Measurements from ENCODE around the gene IFT43. TPM values are rescaled to one million over a fixed set of nuclear protein-coding genes. Genes with fewer than 3 reads are reported as not detected.

IFT43 gene
- total RNA-seq, 1 experiment from 2014 or later, result 24.2 TPM

DNA sequence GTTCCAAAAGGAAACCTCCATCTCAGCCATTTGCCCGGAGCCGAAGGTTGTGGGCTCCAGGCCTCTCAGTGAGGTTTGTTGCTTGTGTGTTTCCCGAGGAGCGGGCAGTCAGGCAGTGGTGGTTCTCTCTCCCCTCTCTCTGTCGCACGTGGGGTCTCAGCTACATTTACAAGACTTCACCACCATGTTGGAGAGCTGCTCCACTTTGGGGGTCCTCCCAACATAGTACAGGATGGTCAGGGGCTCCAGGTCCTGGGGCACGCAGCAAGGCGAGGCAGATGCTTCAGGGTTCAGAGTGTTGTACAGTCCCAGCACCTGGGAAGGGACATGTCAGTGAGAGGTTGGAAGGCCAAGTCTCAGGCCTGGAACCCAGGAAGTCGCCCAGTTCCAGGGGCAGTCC lies 26.5 kb upstream of the IFT43 start:
- TF ChIP-seq CEBPB (IDR thresholded peaks at IDR 0.05; ENCODE audit: low read depth), result no peak
- TF ChIP-seq JUND (IDR thresholded peaks at IDR 0.05), result no peak
- TF ChIP-seq TCF7L2 (IDR thresholded peaks at IDR 0.05; ENCODE audit: borderline replicate concordance, extremely low read depth, insufficient read depth, insufficient read length), result no peak
- no peak for TF ChIP-seq CBX3 (IDR thresholded peaks at IDR 0.05; ENCODE audit: low read depth)
- TF ChIP-seq YY1 (IDR thresholded peaks at IDR 0.05; ENCODE audit: extremely low read depth, insufficient replicate concordance, low read depth, low read length), result no peak
- no peak for TF ChIP-seq ELF1 (IDR thresholded peaks at IDR 0.05; ENCODE audit: borderline replicate concordance, low read depth)

DNA sequence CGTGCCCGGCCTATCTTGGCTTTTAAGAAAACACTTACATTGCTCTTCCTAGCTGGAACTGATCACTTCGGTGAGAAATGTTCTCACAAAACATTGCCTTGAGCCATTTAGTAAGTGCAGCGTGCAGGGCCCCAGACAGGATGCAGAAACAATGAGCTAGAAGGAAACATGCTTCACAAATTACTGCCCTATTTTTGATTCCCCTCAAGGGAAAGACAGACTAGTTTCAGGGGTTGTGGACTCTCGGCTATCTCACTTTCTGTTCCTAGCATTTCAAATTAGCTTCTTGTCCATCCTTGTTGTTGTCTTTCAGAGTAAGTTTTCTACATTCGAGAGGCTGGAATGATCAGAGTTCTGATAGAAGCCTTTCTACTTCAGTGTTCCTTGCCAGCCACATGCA lies 25.3 kb upstream of the IFT43 start:
- Histone ChIP-seq H3K27me3 (ENCODE audit: insufficient read depth, low read length) (no peaks in the 10 kb centered on the region), H3K4me1 (ENCODE audit: control insufficient read depth in 1 of 2, insufficient read depth in 2 of 2, low read length in 2 of 2) (no peaks in the 10 kb centered on the region), H3K79me2 (ENCODE audit: insufficient read depth, low read length) (no peaks in the 10 kb centered on the region), H3K27ac (ENCODE audit: low read depth, low read length) (no peak overlapping the region), H3K4me3 (replicated peaks in 1 of 2; ENCODE audit: low read depth in 1 of 2, low read length in 2 of 2) (no peak overlapping the region), H3K9me3 (ENCODE audit: control insufficient read depth in 1 of 2, insufficient read depth in 1 of 2, low read depth in 1 of 2, low read length in 2 of 2) (no peaks in the 10 kb centered on the region), H3K9me2 (ENCODE audit: insufficient read depth) (no peaks in the 10 kb centered on the region), H2AFZ (ENCODE audit: low read depth, low read length, poor library complexity, severe bottlenecking) (no peak overlapping the region), H3K4me2 (ENCODE audit: low read length) (no peak overlapping the region), H4K20me1 (ENCODE audit: insufficient read depth) (no peaks in the 10 kb centered on the region), H3K9ac (ENCODE audit: low read length) (no peak overlapping the region), H3K36me3 (ENCODE audit: control insufficient read depth in 1 of 2, insufficient read depth in 2 of 2, low read length in 2 of 2) (no peaks in the 10 kb centered on the region)
- DNase-seq (ENCODE audit: low read depth, low spot score), result no peak
- POLR2A ChIA-PET, result no interaction called here
- CTCF ChIA-PET, result interaction anchor here (1.0 kb wide), 1 partner anchor 9 kb away, joined by 3 read pairs; no protein-coding TSS in a partner anchor
- BruUV-seq (replicated peaks), result no TSS peak
- no peak for ATAC-seq
- intact Hi-C loops (cut with micrococcal nuclease), result no loop called here
- RAD21 ChIA-PET (ENCODE audit: low non-redundant PET in 1 of 2, low total read pairs in 2 of 2, uncharacterized antibody in 2 of 2, unreplicated experiment in 2 of 2), result no interaction called here
- no peak for TF ChIP-seq EZH2 (IDR thresholded peaks at IDR 0.05)
- TF ChIP-seq SP1 (IDR thresholded peaks at IDR 0.05; ENCODE audit: low read depth), result no peak
- no peak for TF ChIP-seq POLR2AphosphoS5 (IDR thresholded peaks at IDR 0.05; ENCODE audit: low read depth, low read length)
- TF ChIP-seq, protein P1, sequence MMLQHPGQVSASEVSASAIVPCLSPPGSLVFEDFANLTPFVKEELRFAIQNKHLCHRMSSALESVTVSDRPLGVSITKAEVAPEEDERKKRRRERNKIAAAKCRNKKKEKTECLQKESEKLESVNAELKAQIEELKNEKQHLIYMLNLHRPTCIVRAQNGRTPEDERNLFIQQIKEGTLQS (IDR thresholded peaks at IDR 0.05), result no peak
- no peak for TF ChIP-seq TCF7L2 (IDR thresholded peaks at IDR 0.05; ENCODE audit: borderline replicate concordance, extremely low read depth, insufficient read depth, insufficient read length)
- no peak for TF ChIP-seq EZH2phosphoT487 (IDR thresholded peaks at IDR 0.05; ENCODE audit: borderline replicate concordance)
- no peak for TF ChIP-seq JUND (IDR thresholded peaks at IDR 0.05)
- TF ChIP-seq POLR2A (IDR thresholded peaks at IDR 0.05; ENCODE audit: borderline replicate concordance, extremely low read depth, insufficient read depth, insufficient read length), result no peak
- no peak for TF ChIP-seq CBX3 (IDR thresholded peaks at IDR 0.05; ENCODE audit: low read depth)
- TF ChIP-seq, protein P2, sequence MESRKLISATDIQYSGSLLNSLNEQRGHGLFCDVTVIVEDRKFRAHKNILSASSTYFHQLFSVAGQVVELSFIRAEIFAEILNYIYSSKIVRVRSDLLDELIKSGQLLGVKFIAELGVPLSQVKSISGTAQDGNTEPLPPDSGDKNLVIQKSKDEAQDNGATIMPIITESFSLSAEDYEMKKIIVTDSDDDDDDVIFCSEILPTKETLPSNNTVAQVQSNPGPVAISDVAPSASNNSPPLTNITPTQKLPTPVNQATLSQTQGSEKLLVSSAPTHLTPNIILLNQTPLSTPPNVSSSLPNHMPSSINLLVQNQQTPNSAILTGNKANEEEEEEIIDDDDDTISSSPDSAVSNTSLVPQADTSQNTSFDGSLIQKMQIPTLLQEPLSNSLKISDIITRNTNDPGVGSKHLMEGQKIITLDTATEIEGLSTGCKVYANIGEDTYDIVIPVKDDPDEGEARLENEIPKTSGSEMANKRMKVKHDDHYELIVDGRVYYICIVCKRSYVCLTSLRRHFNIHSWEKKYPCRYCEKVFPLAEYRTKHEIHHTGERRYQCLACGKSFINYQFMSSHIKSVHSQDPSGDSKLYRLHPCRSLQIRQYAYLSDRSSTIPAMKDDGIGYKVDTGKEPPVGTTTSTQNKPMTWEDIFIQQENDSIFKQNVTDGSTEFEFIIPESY (IDR thresholded peaks at IDR 0.05; ENCODE audit: extremely low read depth, insufficient replicate concordance, low read length), result no peak
- no peak for TF ChIP-seq ZNF274 (IDR thresholded peaks at IDR 0.05; ENCODE audit: low read depth, low read length)
- TF ChIP-seq ELF1 (IDR thresholded peaks at IDR 0.05; ENCODE audit: borderline replicate concordance, low read depth), result no peak
- TF ChIP-seq, protein P3, sequence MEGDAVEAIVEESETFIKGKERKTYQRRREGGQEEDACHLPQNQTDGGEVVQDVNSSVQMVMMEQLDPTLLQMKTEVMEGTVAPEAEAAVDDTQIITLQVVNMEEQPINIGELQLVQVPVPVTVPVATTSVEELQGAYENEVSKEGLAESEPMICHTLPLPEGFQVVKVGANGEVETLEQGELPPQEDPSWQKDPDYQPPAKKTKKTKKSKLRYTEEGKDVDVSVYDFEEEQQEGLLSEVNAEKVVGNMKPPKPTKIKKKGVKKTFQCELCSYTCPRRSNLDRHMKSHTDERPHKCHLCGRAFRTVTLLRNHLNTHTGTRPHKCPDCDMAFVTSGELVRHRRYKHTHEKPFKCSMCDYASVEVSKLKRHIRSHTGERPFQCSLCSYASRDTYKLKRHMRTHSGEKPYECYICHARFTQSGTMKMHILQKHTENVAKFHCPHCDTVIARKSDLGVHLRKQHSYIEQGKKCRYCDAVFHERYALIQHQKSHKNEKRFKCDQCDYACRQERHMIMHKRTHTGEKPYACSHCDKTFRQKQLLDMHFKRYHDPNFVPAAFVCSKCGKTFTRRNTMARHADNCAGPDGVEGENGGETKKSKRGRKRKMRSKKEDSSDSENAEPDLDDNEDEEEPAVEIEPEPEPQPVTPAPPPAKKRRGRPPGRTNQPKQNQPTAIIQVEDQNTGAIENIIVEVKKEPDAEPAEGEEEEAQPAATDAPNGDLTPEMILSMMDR (IDR thresholded peaks at IDR 0.05 in 2 of 3, conservative IDR thresholded peaks at IDR 0.05 in 1 of 3; ENCODE audit: borderline replicate concordance in 1 of 3, insufficient read depth in 1 of 3, low read depth in 2 of 3, low read length in 2 of 3), result no peak
- no peak for TF ChIP-seq FOSL1 (IDR thresholded peaks at IDR 0.05; ENCODE audit: low read depth)

More for the DNA sequence above, 26.5 kb upstream of the IFT43 start:
- no TSS peak for BruUV-seq (replicated peaks)
- DNase-seq (ENCODE audit: low read depth, low spot score) (no peak), ATAC-seq (no peak)
- Histone ChIP-seq H3K9me3 (ENCODE audit: control insufficient read depth in 1 of 2, insufficient read depth in 1 of 2, low read depth in 1 of 2, low read length in 2 of 2) (no peaks in the 10 kb centered on the region), H2AFZ (ENCODE audit: low read depth, low read length, poor library complexity, severe bottlenecking) (no peak overlapping the region), H3K4me1 (ENCODE audit: control insufficient read depth in 1 of 2, insufficient read depth in 2 of 2, low read length in 2 of 2) (no peaks in the 10 kb centered on the region), H3K27me3 (ENCODE audit: insufficient read depth, low read length) (no peaks in the 10 kb centered on the region), H3K27ac (ENCODE audit: low read depth, low read length) (no peak overlapping the region), H4K20me1 (ENCODE audit: insufficient read depth) (no peaks in the 10 kb centered on the region), H3K4me2 (ENCODE audit: low read length) (no peak overlapping the region), H3K9me2 (ENCODE audit: insufficient read depth) (no peaks in the 10 kb centered on the region), H3K4me3 (replicated peaks in 1 of 2; ENCODE audit: low read depth in 1 of 2, low read length in 2 of 2) (no peak overlapping the region), H3K79me2 (ENCODE audit: insufficient read depth, low read length) (no peaks in the 10 kb centered on the region), H3K9ac (ENCODE audit: low read length) (no peak overlapping the region), H3K36me3 (ENCODE audit: control insufficient read depth in 1 of 2, insufficient read depth in 2 of 2, low read length in 2 of 2) (no peaks in the 10 kb centered on the region)
- ChIA-PET POLR2A (no interaction called here), RAD21 (ENCODE audit: low non-redundant PET in 1 of 2, low total read pairs in 2 of 2, uncharacterized antibody in 2 of 2, unreplicated experiment in 2 of 2) (no interaction called here), CTCF (no interaction called here)
- intact Hi-C loops (cut with micrococcal nuclease), result no loop called here

Measured in HCT116 (cell line).